ENCODE data around the gene TAF10. TPM values are rescaled to one million over a fixed set of nuclear protein-coding genes. Genes with fewer than 3 reads are reported as not detected.

TAF10 gene
- total RNA-seq, 2 experiments from 2014 or later = 154 to 164 TPM

GRCh38 chr11:6629573-6629891 lies 17.5 kb upstream of the TAF10 start:
- ChIA-PET CTCF (no interaction called here), POLR2A (no interaction called here)
- Histone ChIP-seq H3K27ac (ENCODE audit: low read depth in 1 of 2, low read length in 2 of 2) (no peak overlapping the region), H3K36me3 (ENCODE audit: insufficient read depth, low read length) (peaks cover 6% of the 10 kb centered on the region), H3K4me3 (ENCODE audit: low read length) (no peak overlapping the region), H3K4me1 (ENCODE audit: insufficient read depth, low read length) (peaks cover 18% of the 10 kb centered on the region), H3K9me3 (ENCODE audit: control insufficient read depth in 1 of 2, insufficient read depth in 1 of 2, low read length in 2 of 2) (no peaks in the 10 kb centered on the region), H3K27me3 (ENCODE audit: control insufficient read depth in 1 of 2, insufficient read depth in 2 of 2, low read length in 2 of 2) (no peaks in the 10 kb centered on the region)
- no peaks in the 10 kb centered on the region for H3K27me3 Mint-ChIP-seq
- H3K4me1 Mint-ChIP-seq (ENCODE audit: low read depth) = peaks cover 12% of the 10 kb centered on the region
- peaks cover 30% of the 10 kb centered on the region for H3K36me3 Mint-ChIP-seq (ENCODE audit: low read depth)
- TF ChIP-seq CTCF (IDR thresholded peaks at IDR 0.05) = no peak
- no peaks in the 10 kb centered on the region for H3K9me3 Mint-ChIP-seq
- no peak overlapping the region for H3K27ac Mint-ChIP-seq
- DNase-seq (peak in 1 of 14 experiments; percentile 15), ATAC-seq (ENCODE audit: poor library complexity) (no peak)
- H3K4me3 Mint-ChIP-seq = no peak overlapping the region
- intact Hi-C loops (cut with DNase I, micrococcal nuclease) = no loop called here

DNA sequence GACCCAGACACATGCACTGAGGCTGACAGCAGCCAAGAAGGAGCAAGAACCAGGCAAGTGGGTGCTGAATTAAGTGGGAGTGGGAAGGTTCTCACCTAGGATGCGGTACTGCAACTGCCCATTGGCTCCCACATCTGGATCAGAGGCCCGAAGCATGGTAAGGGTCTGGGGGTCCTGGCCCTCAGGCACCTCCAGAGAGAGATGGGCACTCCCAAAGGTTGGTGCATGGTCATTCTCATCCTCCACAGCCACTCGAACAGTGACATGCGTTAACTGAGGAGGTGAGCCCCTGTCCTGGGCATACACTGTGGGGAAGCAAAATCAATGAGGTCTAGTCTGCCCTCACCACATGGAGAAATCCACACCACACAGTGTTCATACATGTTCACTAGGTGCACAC lies 16.5 kb upstream of the TAF10 start:
- H3K27ac ChIP-seq (ENCODE audit: low read depth in 1 of 2, low read length in 2 of 2) = no peak overlapping the region
- Mint-ChIP-seq H3K4me1 (ENCODE audit: low read depth) (peaks cover 12% of the 10 kb centered on the region), H3K27me3 (no peaks in the 10 kb centered on the region), H3K27ac (no peak overlapping the region), H3K36me3 (ENCODE audit: low read depth) (peaks cover 34% of the 10 kb centered on the region), H3K9me3 (no peaks in the 10 kb centered on the region), H3K4me3 (no peak overlapping the region)
- peaks cover 18% of the 10 kb centered on the region for H3K4me1 ChIP-seq (ENCODE audit: insufficient read depth, low read length)
- intact Hi-C loops (cut with DNase I, micrococcal nuclease) = no loop called here
- H3K4me3 ChIP-seq (ENCODE audit: low read length) = no peak overlapping the region
- H3K36me3 ChIP-seq (ENCODE audit: insufficient read depth, low read length) = peaks cover 6% of the 10 kb centered on the region
- no peak for ATAC-seq (ENCODE audit: poor library complexity)
- no peaks in the 10 kb centered on the region for H3K27me3 ChIP-seq (ENCODE audit: control insufficient read depth in 1 of 2, insufficient read depth in 2 of 2, low read length in 2 of 2)
- no peaks in the 10 kb centered on the region for H3K9me3 ChIP-seq (ENCODE audit: control insufficient read depth in 1 of 2, insufficient read depth in 1 of 2, low read length in 2 of 2)
- TF ChIP-seq CTCF (IDR thresholded peaks at IDR 0.05) = no peak
- ChIA-PET POLR2A (interaction anchor here (3.0 kb wide), 1 partner anchor 16 kb away, joined by 14 read pairs; the partner anchor contains the start of gene TAF10), CTCF (interaction anchor here (1.1 kb wide), 1 partner anchor 24 kb away, joined by 3 read pairs; no protein-coding TSS in a partner anchor)
- DNase-seq = no peak

DNA sequence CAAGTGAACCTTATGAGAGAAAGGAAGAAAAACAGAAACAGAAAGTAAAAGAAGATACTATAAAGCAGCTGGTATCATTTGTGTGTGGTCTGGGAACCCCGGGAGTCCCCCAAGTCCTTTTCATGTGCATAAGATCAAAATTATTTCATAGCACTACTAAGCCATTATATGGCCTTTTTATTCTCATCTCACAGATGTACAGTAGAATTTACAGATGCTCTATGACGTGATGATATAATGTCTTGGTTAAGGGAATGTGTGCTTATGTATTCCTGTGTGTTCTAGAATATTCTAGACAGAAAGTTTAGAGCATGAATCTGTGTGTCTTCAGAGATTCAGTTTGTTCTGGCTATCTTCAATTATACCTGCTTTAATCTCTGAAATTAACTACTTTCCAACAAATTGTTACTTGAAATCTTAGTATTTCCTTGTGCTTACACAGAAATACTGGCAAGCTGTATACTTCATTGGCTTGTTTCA lies 15.8 kb upstream of the TAF10 start:
- ChIA-PET CTCF (interaction anchor here (1.1 kb wide), 2 partner anchors 23 to 55 kb away, joined by 3 read pairs; partner anchors contain the start of gene MRPL17), POLR2A (interaction anchor here (1.0 to 3.0 kb wide), 3 partner anchors 9 to 55 kb away, joined by 3 to 14 read pairs (median 6); partner anchors contain the start of genes MRPL17, TAF10 and TPP1)
- Histone ChIP-seq H3K4me3 (ENCODE audit: low read length) (no peak overlapping the region), H3K27ac (ENCODE audit: low read depth in 1 of 2, low read length in 2 of 2) (peak overlapping the region in 1 of 2 donors; percentile 7), H3K4me1 (ENCODE audit: insufficient read depth, low read length) (peaks cover 18% of the 10 kb centered on the region), H3K27me3 (ENCODE audit: control insufficient read depth in 1 of 2, insufficient read depth in 2 of 2, low read length in 2 of 2) (no peaks in the 10 kb centered on the region), H3K9me3 (ENCODE audit: control insufficient read depth in 1 of 2, insufficient read depth in 1 of 2, low read length in 2 of 2) (no peaks in the 10 kb centered on the region), H3K36me3 (ENCODE audit: insufficient read depth, low read length) (peaks cover 6% of the 10 kb centered on the region)
- H3K27ac Mint-ChIP-seq = peak overlapping the region; percentile 56
- H3K4me1 Mint-ChIP-seq (ENCODE audit: low read depth) = peaks cover 12% of the 10 kb centered on the region
- TF ChIP-seq CTCF (IDR thresholded peaks at IDR 0.05) = no peak
- peak in 4 of 14 experiments; percentile 19 to 58 (median 53) for DNase-seq
- no peaks in the 10 kb centered on the region for H3K27me3 Mint-ChIP-seq
- H3K9me3 Mint-ChIP-seq = no peaks in the 10 kb centered on the region
- intact Hi-C loops (cut with DNase I, micrococcal nuclease) = no loop called here
- no peak for ATAC-seq (ENCODE audit: poor library complexity)
- peaks cover 29% of the 10 kb centered on the region for H3K36me3 Mint-ChIP-seq (ENCODE audit: low read depth)
- H3K4me3 Mint-ChIP-seq = peak overlapping the region; percentile 0

Measured in CD4-positive, alpha-beta T cell (primary cell).